GM12878 (cell line): ENCODE measurements around the gene PTPRQ. TPM values are rescaled to one million over a fixed set of nuclear protein-coding genes. Genes with fewer than 3 reads are reported as not detected.

Source experiments
- ATAC-seq: fragments of 200-7000 bp; cut with Tn5 transposase; 3 replicates; pipeline ENCODE4 v1.9.1; 2020; ENCODE audit warnings: mild to moderate bottlenecking, moderate library complexity
- BruUV-seq: library from RNA; stranded (reverse); fragments of 400-500 nt; replicated peaks from 2 replicates; lab custom pipeline; 2021; lab: Mats Ljungman, UMichigan
- CTCF ChIA-PET: fragments of 300-600 bp; sonication (Branson Sonifier 250); formaldehyde crosslinking; extraction: SDS; loops from one replicate; lab custom pipeline; 2021; ENCODE audit warnings: inconsistent platforms; lab: Yijun Ruan, JAX
- POLR2A ChIA-PET: fragments of 350-600 bp; formaldehyde crosslinking; extraction: SDS; loops from one replicate; lab custom pipeline; 2021; ENCODE audit warnings: inconsistent platforms; lab: Charles Lee
- RAD21 ChIA-PET: fragments of 300-600 bp; sonication (Branson Sonifier 250); formaldehyde crosslinking; loops from one replicate; lab custom pipeline; 2023; ENCODE audit warnings: antibody characterized with exemption; ENCODE audit not compliant: unreplicated experiment; lab: Charles Lee
- SMC1A ChIA-PET: fragments of 300-600 bp; sonication (Branson Sonifier 250); formaldehyde crosslinking; loops from one replicate; lab custom pipeline; 2023; ENCODE audit not compliant: unreplicated experiment, uncharacterized antibody; lab: Charles Lee
- DNase-seq: peaks from one replicate; pipeline ENCODE4 v3.0.0-alpha.2; 2011; ENCODE audit warnings: low read depth, low spot score
- FAIRE-seq: peaks from 3 replicates; lab custom pipeline; 2011; peaks lifted over from hg19 to GRCh38; lab: Jason Lieb, UNC
- H2AFZ ChIP-seq: 2 replicates; pipeline ENCODE4 v1.6.0; 2011; ENCODE audit warnings: low read depth, low read length, control low read depth; ENCODE audit not compliant: control insufficient read depth
- H3K27ac ChIP-seq: 2 replicates; pipeline ENCODE4 v1.5.1; 2011; ENCODE audit warnings: control low read depth; ENCODE audit not compliant: control insufficient read depth, insufficient read depth
- H3K27me3 ChIP-seq, 2 experiments: replicated peaks in 1 of 2; 2 replicates each; pipeline versions ENCODE4 v1.6.0 to v1.6.1; 2011; ENCODE audit warnings: low read length in 1 of 2; ENCODE audit not compliant: control insufficient read depth in 2 of 2, insufficient read depth in 2 of 2
- H3K36me3 ChIP-seq, 2 experiments: 2 replicates each; pipeline ENCODE4 v1.5.1; 2011; ENCODE audit warnings: low read length in 1 of 2; ENCODE audit not compliant: control insufficient read depth in 2 of 2, insufficient read depth in 2 of 2
- H3K4me1 ChIP-seq: 2 replicates; pipeline ENCODE4 v1.6.1; 2011; ENCODE audit warnings: mild to moderate bottlenecking, low read length, moderate library complexity, mixed read lengths; ENCODE audit not compliant: control insufficient read depth, insufficient read depth
- H3K4me2 ChIP-seq: 2 replicates; pipeline ENCODE4 v1.6.0; 2011; ENCODE audit warnings: control low read depth; ENCODE audit not compliant: control insufficient read depth, insufficient read depth
- H3K4me3 ChIP-seq: fragments of 200-600 bp; sonication (generic); 2 replicates; pipeline ENCODE4 v1.5.1; 2016
- H3K79me2 ChIP-seq: 2 replicates; pipeline ENCODE4 v1.6.0; 2011; ENCODE audit warnings: low read length; ENCODE audit not compliant: control insufficient read depth, insufficient read depth
- H3K9ac ChIP-seq: 2 replicates; pipeline ENCODE4 v1.8.0; 2011; ENCODE audit warnings: low read length, control low read depth, mixed read lengths; ENCODE audit not compliant: control insufficient read depth, insufficient read depth
- H3K9me3 ChIP-seq: replicated peaks from 3 replicates; pipeline ENCODE4 v1.5.1; 2011; ENCODE audit warnings: mild to moderate bottlenecking, low read length; ENCODE audit not compliant: control insufficient read depth, insufficient read depth
- H4K20me1 ChIP-seq: 2 replicates; pipeline ENCODE4 v1.6.0; 2011; ENCODE audit not compliant: control insufficient read depth, insufficient read depth
- GATAD2B ChIP-seq: fragments of 450-650 bp; conservative IDR thresholded peaks from 2 replicates; pipeline ENCODE4 v1.6.1; 2017; ENCODE audit warnings: low read depth, mild to moderate bottlenecking, moderate library complexity
- JUND ChIP-seq: IDR thresholded peaks from 2 replicates; pipeline ENCODE4 v1.6.1; 2012; ENCODE audit warnings: low read depth, mild to moderate bottlenecking, low read length, improper control_type of control experiment, moderate library complexity
- KDM1A ChIP-seq: fragments of 200-600 bp; sonication (generic); IDR thresholded peaks from 2 replicates; pipeline ENCODE4 v1.6.1; 2016; ENCODE audit warnings: borderline replicate concordance
- MTA2 ChIP-seq: fragments of 450-650 bp; IDR thresholded peaks from 2 replicates; pipeline ENCODE4 v1.6.1; 2016; ENCODE audit warnings: low read depth, mild to moderate bottlenecking, moderate library complexity
- NFIC ChIP-seq: IDR thresholded peaks from 2 replicates; pipeline ENCODE4 v1.6.1; 2012; ENCODE audit warnings: low read depth, mild to moderate bottlenecking, inconsistent platforms, low read length, moderate library complexity
- RBBP5 ChIP-seq: fragments of 200-600 bp; sonication (generic); conservative IDR thresholded peaks from 2 replicates; pipeline ENCODE4 v1.6.1; 2016
- in situ Hi-C: fragments of 300-500 bp; cut with MboI; formaldehyde crosslinking; loops from 9 replicates; pipeline ENCODE4 v1.14.3; 2018; ENCODE audit warnings: mixed read lengths
- intact Hi-C: fragments of 100-400 bp; cut with micrococcal nuclease; formaldehyde crosslinking; loops from one replicate; pipeline ENCODE4 v1.14.2; 2022; ENCODE audit not compliant: unreplicated experiment
- polyA plus RNA-seq, 11 experiments: library from polyadenylated mRNA; depleted of rRNA in 4 of 11; unstranded in 6 of 11; stranded (reverse) in 5 of 11; fragments of >200 nt; fragmentation: Nextera tagmentation in 4 of 11; fragmentation: Illumina TruSeq in 1 of 11; extraction: Ambion mirVana in 4 of 11; extraction: Trizol in 1 of 11; gene quantifications; 1 replicate in 1 of 11; 2 replicates in 10 of 11; pipeline versions ENCODE4 v1.2.1 to v1.2.3, GENCODE V29; 2011 to 2016; ENCODE audit warnings: inconsistent platforms in 2 of 11, missing spikeins in 2 of 11, low read depth in 1 of 11
- total RNA-seq, 4 experiments: library from RNA; depleted of rRNA in 3 of 4; stranded (reverse); fragments of >200 nt in 3 of 4; fragmentation: Illumina TruSeq in 1 of 4; extraction: Trizol in 1 of 4; gene quantifications; 2 replicates each; pipeline versions ENCODE4 v1.2.1 to v1.2.3, GENCODE V29; 2013 to 2021
- TF ChIP-seq, protein P1 (sequence below): IDR thresholded peaks from 2 replicates; pipeline ENCODE4 v1.6.1; 2011; ENCODE audit warnings: mild to moderate bottlenecking, low read depth, low read length, moderate library complexity; ENCODE audit not compliant: insufficient replicate concordance
- TF ChIP-seq, protein P2 (sequence below): IDR thresholded peaks from 2 replicates; pipeline ENCODE4 v1.6.1; 2012; ENCODE audit warnings: mild to moderate bottlenecking, low read depth, low read length
- TF ChIP-seq, protein P3 (sequence below): IDR thresholded peaks from 2 replicates; pipeline ENCODE4 v1.6.1; 2012; ENCODE audit warnings: low read depth, low read length, improper control_type of control experiment

The PTPRQ gene
- total and polyA plus RNA-seq, 10 of the 15 experiments (the other 5 are each of a cell fraction or from before 2014, with no cell fraction given): 0.01 TPM; not detected in 9

DNA sequence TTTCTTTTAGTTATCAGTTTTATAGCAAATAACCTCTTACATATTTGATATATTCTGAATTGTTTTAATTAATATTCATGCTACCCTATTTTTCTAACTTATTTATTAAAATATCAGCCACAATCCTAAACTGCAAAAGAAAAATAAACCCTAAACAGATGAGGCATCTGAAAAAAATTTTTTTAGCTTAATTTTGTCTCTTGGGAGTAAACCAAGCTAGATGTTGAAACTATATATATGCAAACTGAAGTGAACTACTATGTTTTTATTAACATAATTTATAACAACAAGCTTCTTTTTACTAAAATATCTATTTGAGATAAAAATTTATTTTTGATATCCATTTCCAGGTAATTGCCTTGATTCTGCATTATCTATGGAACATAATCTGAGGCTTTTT is 87.6 kb downstream of the PTPRQ start:
- Histone ChIP-seq H3K4me1 (no peaks in the 10 kb centered on the region), H2AFZ (no peak overlapping the region), H3K4me3 (no peak overlapping the region), H4K20me1 (no peaks in the 10 kb centered on the region), H3K9me3 (no peaks in the 10 kb centered on the region), H3K9ac (no peak overlapping the region), H3K36me3 (no peaks in the 10 kb centered on the region), H3K4me2 (no peak overlapping the region), H3K27me3 (no peaks in the 10 kb centered on the region), H3K79me2 (no peaks in the 10 kb centered on the region), H3K27ac (no peak overlapping the region)
- TF ChIP-seq MTA2: no peak
- TF ChIP-seq NFIC: no peak
- TF ChIP-seq, protein P1, sequence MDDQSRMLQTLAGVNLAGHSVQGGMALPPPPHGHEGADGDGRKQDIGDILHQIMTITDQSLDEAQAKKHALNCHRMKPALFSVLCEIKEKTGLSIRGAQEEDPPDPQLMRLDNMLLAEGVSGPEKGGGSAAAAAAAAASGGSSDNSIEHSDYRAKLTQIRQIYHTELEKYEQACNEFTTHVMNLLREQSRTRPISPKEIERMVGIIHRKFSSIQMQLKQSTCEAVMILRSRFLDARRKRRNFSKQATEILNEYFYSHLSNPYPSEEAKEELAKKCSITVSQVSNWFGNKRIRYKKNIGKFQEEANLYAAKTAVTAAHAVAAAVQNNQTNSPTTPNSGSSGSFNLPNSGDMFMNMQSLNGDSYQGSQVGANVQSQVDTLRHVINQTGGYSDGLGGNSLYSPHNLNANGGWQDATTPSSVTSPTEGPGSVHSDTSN: no peak
- TF ChIP-seq JUND: no peak
- TF ChIP-seq, protein P2, sequence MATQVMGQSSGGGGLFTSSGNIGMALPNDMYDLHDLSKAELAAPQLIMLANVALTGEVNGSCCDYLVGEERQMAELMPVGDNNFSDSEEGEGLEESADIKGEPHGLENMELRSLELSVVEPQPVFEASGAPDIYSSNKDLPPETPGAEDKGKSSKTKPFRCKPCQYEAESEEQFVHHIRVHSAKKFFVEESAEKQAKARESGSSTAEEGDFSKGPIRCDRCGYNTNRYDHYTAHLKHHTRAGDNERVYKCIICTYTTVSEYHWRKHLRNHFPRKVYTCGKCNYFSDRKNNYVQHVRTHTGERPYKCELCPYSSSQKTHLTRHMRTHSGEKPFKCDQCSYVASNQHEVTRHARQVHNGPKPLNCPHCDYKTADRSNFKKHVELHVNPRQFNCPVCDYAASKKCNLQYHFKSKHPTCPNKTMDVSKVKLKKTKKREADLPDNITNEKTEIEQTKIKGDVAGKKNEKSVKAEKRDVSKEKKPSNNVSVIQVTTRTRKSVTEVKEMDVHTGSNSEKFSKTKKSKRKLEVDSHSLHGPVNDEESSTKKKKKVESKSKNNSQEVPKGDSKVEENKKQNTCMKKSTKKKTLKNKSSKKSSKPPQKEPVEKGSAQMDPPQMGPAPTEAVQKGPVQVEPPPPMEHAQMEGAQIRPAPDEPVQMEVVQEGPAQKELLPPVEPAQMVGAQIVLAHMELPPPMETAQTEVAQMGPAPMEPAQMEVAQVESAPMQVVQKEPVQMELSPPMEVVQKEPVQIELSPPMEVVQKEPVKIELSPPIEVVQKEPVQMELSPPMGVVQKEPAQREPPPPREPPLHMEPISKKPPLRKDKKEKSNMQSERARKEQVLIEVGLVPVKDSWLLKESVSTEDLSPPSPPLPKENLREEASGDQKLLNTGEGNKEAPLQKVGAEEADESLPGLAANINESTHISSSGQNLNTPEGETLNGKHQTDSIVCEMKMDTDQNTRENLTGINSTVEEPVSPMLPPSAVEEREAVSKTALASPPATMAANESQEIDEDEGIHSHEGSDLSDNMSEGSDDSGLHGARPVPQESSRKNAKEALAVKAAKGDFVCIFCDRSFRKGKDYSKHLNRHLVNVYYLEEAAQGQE: no peak
- TF ChIP-seq GATAD2B: no peak
- no peak for TF ChIP-seq RBBP5
- TF ChIP-seq, protein P3, sequence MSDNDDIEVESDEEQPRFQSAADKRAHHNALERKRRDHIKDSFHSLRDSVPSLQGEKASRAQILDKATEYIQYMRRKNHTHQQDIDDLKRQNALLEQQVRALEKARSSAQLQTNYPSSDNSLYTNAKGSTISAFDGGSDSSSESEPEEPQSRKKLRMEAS: no peak
- TF ChIP-seq KDM1A: no peak
- ChIA-PET CTCF (interaction anchor here (0.6 to 0.7 kb wide), 3 partner anchors 19 to 1959 kb away, joined by 3 to 4 read pairs (median 3); no protein-coding TSS in a partner anchor), POLR2A (no interaction called here), RAD21 (no interaction called here), SMC1A (interaction anchor here (1.0 kb wide), 1 partner anchor 12 kb away, joined by 4 read pairs; no protein-coding TSS in a partner anchor)
- DNase-seq (no peak), FAIRE-seq (no peak), ATAC-seq (no peak)
- no TSS peak for BruUV-seq
- intact Hi-C loops (no loop called here), in situ Hi-C loops (no loop called here)
